ENCODE results near the gene FLNB.
"Not testable (repeated sequence)": the region's sequence is repeated elsewhere in the genome, so short reads cannot be mapped to it uniquely, and the experiment has no call there.

The FLNB gene

GRCh38 chr3:58055314-58055713 lies 47.1 kb downstream of the FLNB start:
- DNase-seq, result no peak

DNA sequence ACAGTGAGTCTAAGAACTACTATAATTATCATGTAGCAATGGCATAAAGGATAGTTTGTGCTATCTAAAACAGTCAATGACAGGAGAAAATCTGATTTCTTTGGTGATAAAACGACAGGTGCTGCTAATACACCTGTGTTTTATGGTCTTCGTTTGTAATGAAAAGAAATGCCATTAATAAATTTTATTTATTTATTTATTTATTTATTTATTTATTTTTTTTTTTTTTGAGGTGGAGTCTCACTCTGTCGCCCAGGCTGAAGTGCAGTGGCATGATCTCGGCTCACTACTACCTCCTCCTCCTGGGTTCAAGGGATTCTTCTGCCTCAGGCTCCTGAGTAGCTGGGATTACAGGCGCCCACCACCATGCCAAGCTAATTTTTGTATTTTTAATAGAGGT lies 47.7 kb downstream of the FLNB start:
- not testable (repeated sequence) for DNase-seq

- DNase-seq, result no peak
Observed at GRCh38 chr3:58058361-58059263, 50.4 kb downstream of the FLNB start.

DNA sequence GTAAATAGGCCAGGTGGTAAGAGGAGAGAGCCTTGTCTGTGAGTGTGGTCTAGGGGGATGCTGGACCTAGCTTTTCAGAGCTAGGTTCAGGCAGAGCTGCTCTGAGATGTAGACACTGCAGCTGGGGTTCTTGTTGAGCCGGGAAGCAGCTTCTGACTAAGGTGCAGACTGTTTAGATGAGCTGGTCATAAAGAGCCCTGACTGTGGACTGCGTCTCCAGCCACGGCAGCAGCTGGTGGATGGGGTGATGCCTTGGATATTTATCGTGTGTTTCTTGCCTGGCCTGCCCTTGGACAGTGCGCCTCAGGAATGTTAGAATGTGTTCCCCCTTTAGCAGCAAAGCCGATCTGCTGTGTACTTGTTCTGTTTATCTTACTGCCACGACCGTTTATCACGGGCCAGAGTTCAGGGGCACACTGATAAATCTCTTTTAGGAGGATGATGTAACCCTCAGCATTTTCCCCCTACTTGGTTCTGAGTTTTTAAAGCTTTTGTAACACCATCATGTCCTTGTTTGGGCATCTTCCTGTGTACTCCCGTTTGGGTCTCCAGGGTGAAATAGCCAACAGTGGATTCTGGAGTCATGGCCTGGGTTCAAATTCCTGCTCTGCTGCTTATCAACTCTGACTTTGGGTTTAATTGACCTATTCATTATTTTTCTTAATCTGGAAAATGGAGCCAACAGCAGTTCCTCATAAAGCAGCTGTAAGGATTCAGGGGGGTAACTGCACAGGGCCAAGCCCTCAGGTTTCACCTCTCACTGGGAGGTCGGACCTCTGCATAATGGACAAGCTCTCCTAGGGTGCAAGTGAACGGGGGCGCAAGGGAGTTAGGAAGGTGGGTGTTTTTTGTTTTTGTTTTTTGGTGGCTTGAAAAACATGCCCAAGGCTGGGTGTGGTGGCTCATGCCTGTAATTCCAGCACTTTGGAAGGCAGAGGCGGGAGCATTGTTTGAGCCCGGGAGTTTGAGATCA lies 51.4 kb downstream of the FLNB start:
- no peak for DNase-seq

- DNase-seq, result no peak
Observed at GRCh38 chr3:58062472-58062871, 54.2 kb downstream of the FLNB start.

GRCh38 chr3:58063022-58063815 lies 55.0 kb downstream of the FLNB start:
- no peak for DNase-seq

GRCh38 chr3:58064923-58065638 lies 56.9 kb downstream of the FLNB start:
- DNase-seq, result no peak

DNA sequence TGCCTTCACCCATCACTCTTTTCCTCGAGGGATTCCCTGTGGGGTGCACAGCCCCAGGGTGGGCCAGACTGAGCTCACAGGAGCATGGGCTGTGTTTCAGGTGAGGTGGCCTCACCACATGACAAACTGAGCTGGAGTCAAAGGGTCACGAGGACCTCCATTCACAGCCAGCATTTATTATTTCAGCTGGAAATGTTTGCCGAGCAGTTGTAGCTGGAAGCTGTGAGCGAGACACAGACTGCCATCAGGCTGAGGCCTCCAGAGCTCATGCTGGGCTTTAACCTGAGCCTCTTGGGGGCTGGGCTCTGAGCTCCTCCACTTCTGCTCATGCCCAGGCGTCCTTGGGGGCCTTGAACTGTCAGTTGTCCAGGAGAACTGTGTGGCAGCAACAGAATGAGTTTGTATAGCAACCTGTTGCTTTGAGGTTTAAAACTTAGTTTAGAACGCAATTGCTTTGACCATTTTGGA lies 57.5 kb downstream of the FLNB start:
- no peak for DNase-seq

DNA sequence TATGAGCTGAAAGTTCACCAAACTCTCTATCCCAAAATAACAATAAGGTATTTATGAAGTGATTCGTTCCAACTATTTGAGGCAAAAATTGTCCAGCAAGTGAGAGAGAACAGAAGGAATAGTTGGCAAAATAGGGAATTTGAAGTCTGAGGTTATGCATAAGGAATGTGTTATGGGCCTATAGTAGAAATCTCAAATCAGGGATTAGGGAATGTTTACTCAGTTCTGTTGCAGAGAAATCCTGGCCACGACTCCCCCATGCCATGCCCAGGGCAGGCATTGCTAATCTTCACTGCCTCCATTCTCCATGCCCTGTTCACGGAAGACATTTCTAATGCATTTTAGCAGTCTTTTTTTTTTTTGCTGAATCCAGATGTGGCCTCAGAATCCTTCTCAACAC lies 58.6 kb downstream of the FLNB start:
- no peak for DNase-seq

DNA sequence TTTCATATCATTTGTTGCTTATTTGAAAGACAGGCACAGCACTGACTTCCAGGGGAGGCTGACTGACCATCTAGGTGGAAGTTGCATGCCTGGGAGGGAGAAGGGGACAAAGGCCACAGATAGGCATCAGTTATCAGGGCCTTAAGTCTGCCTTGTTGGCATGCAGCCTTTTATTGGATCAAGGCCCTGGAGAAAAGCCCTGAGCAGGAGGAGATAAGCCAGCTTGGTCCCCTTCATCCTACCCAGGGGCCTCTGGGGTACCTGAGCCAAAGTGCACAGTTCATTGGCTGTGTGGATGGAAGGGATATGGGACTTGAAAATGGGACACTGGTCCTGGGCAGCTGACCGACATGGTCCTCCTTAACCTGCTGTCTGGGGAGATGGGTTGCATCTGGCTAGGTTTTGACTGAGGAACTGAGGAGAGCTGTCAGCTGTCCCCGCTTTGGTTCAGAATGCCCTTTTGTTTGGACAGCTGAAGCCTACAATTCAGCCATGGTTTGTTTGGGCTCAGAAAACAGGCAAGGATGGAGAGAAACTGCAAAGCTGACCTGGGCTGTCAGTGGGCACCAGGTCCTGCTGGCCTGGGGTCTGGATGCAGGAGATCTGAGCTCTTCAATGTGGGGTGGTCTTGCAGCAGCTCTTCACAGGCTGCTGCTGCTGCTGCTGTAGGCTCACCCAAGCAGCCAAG lies 60.0 kb downstream of the FLNB start:
- DNase-seq, result no peak

DNA sequence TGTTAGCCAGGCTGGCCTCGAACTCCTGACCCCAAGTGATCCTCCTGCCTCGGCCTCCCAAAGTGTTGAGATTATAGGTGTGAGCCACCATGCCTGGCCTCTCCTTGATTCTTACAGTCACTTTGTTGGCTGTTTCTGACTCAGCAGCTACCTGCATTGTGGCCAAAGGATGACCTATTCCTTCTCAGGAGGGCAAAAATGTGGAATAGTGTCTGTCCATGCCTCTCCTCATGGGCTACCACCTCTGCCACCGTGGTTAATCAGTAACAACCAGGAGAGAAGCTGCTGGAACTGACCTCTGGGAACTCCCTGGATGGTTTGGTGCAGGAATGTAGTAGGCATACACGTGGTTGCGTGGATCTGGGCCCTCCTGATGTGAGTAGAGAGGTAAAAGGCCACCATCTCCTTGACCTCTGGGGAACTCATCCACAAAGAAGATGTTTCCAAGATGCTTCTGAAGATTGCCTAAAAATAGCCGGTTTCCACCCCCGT lies 63.3 kb downstream of the FLNB start:
- DNase-seq, result no peak

- DNase-seq, result no peak
Observed at GRCh38 chr3:58072052-58072762, 64.0 kb downstream of the FLNB start.

DNA sequence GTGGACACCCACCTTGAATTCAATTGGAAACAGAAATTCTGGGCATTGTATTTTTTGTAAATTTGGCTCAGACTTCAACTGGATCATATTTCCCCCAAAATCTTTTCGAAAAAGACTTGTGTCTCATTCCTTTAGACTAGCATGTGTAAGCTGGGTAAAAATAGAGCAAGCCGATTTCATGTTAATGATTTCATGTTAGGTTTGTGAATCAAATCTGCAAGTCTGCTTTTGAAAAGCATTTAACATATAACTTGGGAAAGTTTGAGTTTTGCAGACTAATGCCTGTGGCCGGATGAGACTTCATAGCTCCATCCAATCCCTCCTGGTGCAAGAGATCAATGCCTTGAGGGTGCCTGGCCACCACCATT lies 64.5 kb downstream of the FLNB start:
- DNase-seq, result no peak

DNA sequence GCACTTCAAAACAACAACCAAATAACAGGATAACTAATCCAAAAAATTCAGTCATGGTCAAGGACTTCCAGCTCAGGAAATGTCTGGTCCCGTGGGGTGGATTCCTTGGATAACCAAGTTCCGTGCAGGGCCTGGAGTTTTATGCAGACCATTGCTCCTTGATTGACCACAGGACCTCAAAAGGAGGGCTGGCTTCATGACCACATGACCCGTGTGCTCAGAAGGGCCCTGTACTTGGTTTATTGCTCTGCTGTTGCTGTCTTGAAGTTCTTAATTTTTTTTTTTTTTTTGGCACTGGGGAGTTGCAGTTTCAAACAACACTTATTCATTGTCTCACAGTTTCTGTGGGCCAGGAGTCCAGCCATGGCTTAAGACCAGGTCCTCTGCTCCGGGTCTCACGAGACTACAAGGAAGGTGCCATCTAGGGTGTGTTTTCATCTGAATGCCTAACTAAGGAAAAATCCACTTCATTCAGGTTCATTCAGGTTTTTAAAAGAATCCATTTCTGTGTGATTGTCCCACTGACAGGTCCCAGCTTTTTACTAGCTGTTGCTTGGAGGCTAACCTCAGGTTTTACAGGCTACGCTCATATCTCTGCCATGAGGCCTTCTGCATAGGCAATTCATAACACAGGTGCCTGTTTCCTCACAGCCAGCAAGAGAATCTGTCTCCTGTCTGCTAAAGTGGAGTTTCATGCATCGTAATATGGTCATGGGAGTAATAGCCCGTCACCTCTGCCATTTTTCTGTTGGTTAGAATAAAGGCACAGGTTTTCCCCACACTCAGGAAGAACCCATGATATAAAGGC lies 65.3 kb downstream of the FLNB start:
- DNase-seq, result no peak

DNA sequence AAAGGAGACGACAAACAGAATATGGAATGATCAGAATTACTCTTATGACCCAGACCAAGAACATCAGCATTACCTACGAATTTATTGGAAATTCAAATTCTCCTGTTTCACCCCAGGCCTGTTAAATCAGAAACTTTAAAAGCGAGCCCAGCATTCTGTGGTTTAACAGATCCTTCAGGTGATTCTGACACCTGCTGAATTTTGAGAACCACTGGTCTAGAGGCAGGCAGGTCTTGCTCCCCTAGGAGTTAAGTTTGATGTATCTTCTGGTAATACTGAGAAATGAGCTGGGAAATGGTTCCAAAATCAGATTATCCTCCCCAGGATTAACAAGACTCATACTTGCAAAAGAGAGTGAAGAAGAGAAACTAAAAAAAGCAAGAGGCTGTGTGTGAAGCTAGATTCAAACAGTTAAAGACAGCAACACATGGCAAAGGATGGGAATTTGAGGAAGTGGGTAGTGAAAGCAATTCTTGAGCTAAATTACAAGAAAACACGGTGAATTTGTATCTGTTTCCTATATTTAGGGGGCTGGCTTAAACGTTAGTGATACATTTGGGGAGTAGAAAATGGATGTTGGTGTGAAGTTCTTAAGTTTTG lies 66.0 kb downstream of the FLNB start:
- no peak for DNase-seq

DNA sequence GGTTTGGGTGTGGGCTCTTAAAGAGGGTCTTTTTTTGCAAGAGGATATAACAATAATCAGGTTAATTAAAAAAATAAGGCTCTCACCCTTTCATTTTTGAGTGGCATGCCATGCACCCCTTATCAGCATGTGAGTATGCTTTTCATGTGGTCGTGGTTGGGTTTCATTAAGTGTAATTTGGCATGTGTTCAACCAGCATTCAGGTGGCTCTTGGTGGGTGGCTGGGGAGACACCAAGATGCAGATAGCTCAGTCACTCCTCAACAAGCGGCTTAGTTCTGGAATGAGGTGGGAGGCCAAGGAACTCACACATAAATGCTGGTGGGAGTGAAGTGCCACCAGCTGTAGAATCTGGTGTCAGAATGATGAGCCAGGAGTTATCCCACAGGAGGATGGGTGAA lies 66.8 kb downstream of the FLNB start:
- DNase-seq, result peak in 1 of 2 experiments; percentile 20

- no peak for DNase-seq
Observed at GRCh38 chr3:58077596-58078285, 69.5 kb downstream of the FLNB start.

GRCh38 chr3:58078610-58079009 lies 70.4 kb downstream of the FLNB start:
- DNase-seq, result no peak

DNA sequence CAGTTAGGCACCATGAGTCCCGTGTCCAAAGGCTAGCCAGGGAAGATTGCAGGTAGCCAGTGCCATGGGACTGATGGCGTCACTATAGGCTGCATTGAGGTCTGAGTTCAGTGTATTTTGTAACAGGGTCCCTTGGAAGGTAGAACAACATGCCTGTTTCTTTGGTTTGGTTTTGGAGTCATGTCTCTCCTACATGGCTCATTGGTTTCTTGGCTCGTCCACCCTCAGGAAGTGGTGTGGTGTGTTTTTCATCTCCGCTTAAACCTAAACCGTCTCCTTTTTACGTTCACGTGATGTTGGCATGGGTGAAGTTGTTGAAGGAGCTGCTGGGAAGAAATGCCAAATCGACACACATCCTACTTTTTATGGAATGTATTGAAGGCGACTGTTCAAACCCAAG lies 71.6 kb downstream of the FLNB start:
- no peak for DNase-seq
